Body of pancreas (tissue), 4 donors: Measurements from ENCODE around the gene ESRRA. TPM values are rescaled to one million over a fixed set of nuclear protein-coding genes. Genes with fewer than 3 reads are reported as not detected.
"Not testable (repeated sequence)": the region's sequence is repeated elsewhere in the genome, so short reads cannot be mapped to it uniquely, and the experiment has no call there.

Experiments
- ATAC-seq: fragments of 150-250 bp; one replicate; pipeline ENCODE4 v1.9.1; 2016
- DNase-seq, 4 donors: peaks; one replicate each; pipeline ENCODE4 v3.0.0-alpha.2; 2019
- H3K27ac ChIP-seq, 4 donors: fragments of 200-600 bp; sonication (generic); 1 replicate in 3 of 4; 2 replicates in 1 of 4; pipeline versions ENCODE4 v1.5.1 to v1.6.1; 2016 to 2019; ENCODE audit warnings: mild to moderate bottlenecking in 1 of 4, mixed read lengths in 1 of 4, moderate library complexity in 1 of 4
- H3K27me3 ChIP-seq, 2 donors: fragments of 200-600 bp; sonication (generic); one replicate each; pipeline ENCODE4 v1.6.0; 2016; ENCODE audit warnings: mild to moderate bottlenecking in 1 of 2
- H3K36me3 ChIP-seq, 2 donors: fragments of 200-600 bp; sonication (generic); replicated peaks in 1 of 2; 2 replicates each; pipeline ENCODE4 v1.5.1; 2016; ENCODE audit warnings: low read depth in 2 of 2; ENCODE audit not compliant: insufficient read depth in 1 of 2
- H3K4me1 ChIP-seq: fragments of 200-600 bp; sonication (generic); one replicate; pipeline ENCODE4 v1.6.0; 2016
- H3K4me3 ChIP-seq, 2 donors: fragments of 200-600 bp; sonication (generic); 1 replicate in 1 of 2; 2 replicates in 1 of 2; pipeline ENCODE4 v1.5.1; 2016 to 2019
- H3K9me3 ChIP-seq, 3 donors: fragments of 200-600 bp; sonication (generic); 1 replicate in 2 of 3; 2 replicates in 1 of 3; pipeline ENCODE4 v1.5.1; 2016
- CTCF ChIP-seq, 7 experiments: fragments of 450-650 bp in 4 of 7; fragments of 200-600 bp in 3 of 7; sonication (generic) in 3 of 7; IDR thresholded peaks; one replicate each; pipeline ENCODE4 v1.5.1; 2016 to 2019; ENCODE audit warnings: antibody characterized with exemption in 7 of 7
- POLR2A ChIP-seq, 3 donors: fragments of 450-650 bp; IDR thresholded peaks; one replicate each; pipeline ENCODE4 v1.6.1; 2016; ENCODE audit warnings: antibody characterized with exemption in 3 of 3, mild to moderate bottlenecking in 2 of 3
- WGBS, 2 donors: methylation state at CpG; one replicate each; pipeline ENCODE4 v1.1.5; 2017; 5-methylcytosine and 5-hydroxymethylcytosine counted together
- intact Hi-C: fragments of 100-400 bp; cut with DNase I; formaldehyde crosslinking; loops from one replicate; pipeline ENCODE4 v1.15.1; 2023
- total RNA-seq, 2 donors: library from RNA; depleted of rRNA; stranded (reverse); fragments of >200 nt; gene quantifications; one replicate each; pipeline ENCODE4 v1.1.0, GENCODE V29; 2016

The ESRRA gene
- total RNA-seq, 2 donors from 2014 or later: 51.7 to 63.8 TPM

GRCh38 chr11:64320556-64320955 lies 15.2 kb downstream of the ESRRA start:
- TF ChIP-seq POLR2A (IDR thresholded peaks at IDR 0.05): no peak
- TF ChIP-seq CTCF (IDR thresholded peaks at IDR 0.05): no peak
- DNase-seq (no peak), ATAC-seq (no peak)
- Histone ChIP-seq H3K9me3 (no peaks in the 10 kb centered on the region), H3K27ac (peak overlapping the region in 3 of 4 donors; percentile 64 to 97 (median 66)), H3K4me3 (no peak overlapping the region), H3K4me1 (peaks cover 45% of the 10 kb centered on the region), H3K27me3 (no peaks in the 10 kb centered on the region), H3K36me3 (peaks cover 0 to 2% of the 10 kb centered on the region in 2 donors)
- intact Hi-C loops: no loop called here
- WGBS, 2 donors: 89 to 90% methylated on average over 4 to 7 of the region's 7 CpGs

- TF ChIP-seq CTCF (IDR thresholded peaks at IDR 0.05) (no peak), POLR2A (IDR thresholded peaks at IDR 0.05) (no peak)
- Histone ChIP-seq H3K27me3 (no peaks in the 10 kb centered on the region), H3K9me3 (no peaks in the 10 kb centered on the region), H3K4me1 (peaks cover 42% of the 10 kb centered on the region), H3K4me3 (no peak overlapping the region), H3K27ac (peak overlapping the region in 3 of 4 donors; percentile 64 to 97 (median 66)), H3K36me3 (peaks cover 0 to 2% of the 10 kb centered on the region in 2 donors)
- intact Hi-C loops: no loop called here
- 77 to 82% methylated on average over 5 of the region's 5 CpGs for WGBS, 2 donors
- DNase-seq (no peak), ATAC-seq (no peak)
These were observed 15.7 kb downstream of the ESRRA start for GRCh38 chr11:64321026-64321425.

GRCh38 chr11:64321533-64321932 lies 16.2 kb downstream of the ESRRA start:
- peaks cover 37% of the 10 kb centered on the region for H3K4me1 ChIP-seq
- intact Hi-C loops: no loop called here
- 54 to 73% methylated on average over 5 of the region's 5 CpGs for WGBS, 2 donors
- DNase-seq (peak in 3 of 4 donors; percentile 64 to 78 (median 71)), ATAC-seq (no peak)
- peaks cover 0 to 2% of the 10 kb centered on the region in 2 donors for H3K36me3 ChIP-seq
- H3K9me3 ChIP-seq: no peaks in the 10 kb centered on the region
- TF ChIP-seq POLR2A (IDR thresholded peaks at IDR 0.05) (peak in 2 of 3 donors; percentile 35 to 36), CTCF (IDR thresholded peaks at IDR 0.05) (no peak)
- H3K27me3 ChIP-seq: no peaks in the 10 kb centered on the region
- no peak overlapping the region for H3K4me3 ChIP-seq
- peak overlapping the region in 3 of 4 donors; percentile 64 to 97 (median 66) for H3K27ac ChIP-seq

GRCh38 chr11:64322925-64323260 lies 17.6 kb downstream of the ESRRA start:
- H3K27ac ChIP-seq: peak overlapping the region in 1 of 4 donors; percentile 24
- no peaks in the 10 kb centered on the region for H3K27me3 ChIP-seq
- intact Hi-C loops: no loop called here
- DNase-seq: no peak
- peaks cover 0 to 2% of the 10 kb centered on the region in 2 donors for H3K36me3 ChIP-seq
- peaks cover 33% of the 10 kb centered on the region for H3K4me1 ChIP-seq
- WGBS, 2 donors: 86 to 96% methylated on average over 4 to 7 of the region's 7 CpGs
- no peak for ATAC-seq
- no peak for TF ChIP-seq POLR2A (IDR thresholded peaks at IDR 0.05)
- no peak for TF ChIP-seq CTCF (IDR thresholded peaks at IDR 0.05)
- no peak overlapping the region for H3K4me3 ChIP-seq
- H3K9me3 ChIP-seq: no peaks in the 10 kb centered on the region

- ATAC-seq: no peak
- no peak for TF ChIP-seq CTCF (IDR thresholded peaks at IDR 0.05)
- TF ChIP-seq POLR2A (IDR thresholded peaks at IDR 0.05): no peak
- no peak for DNase-seq
- H3K4me3 ChIP-seq: no peak overlapping the region
- no peaks in the 10 kb centered on the region for H3K9me3 ChIP-seq
- peaks cover 0 to 2% of the 10 kb centered on the region in 2 donors for H3K36me3 ChIP-seq
- H3K27me3 ChIP-seq: no peaks in the 10 kb centered on the region
- intact Hi-C loops: no loop called here
- peaks cover 33% of the 10 kb centered on the region for H3K4me1 ChIP-seq
- 76 to 80% methylated on average over 1 to 5 of the region's 5 CpGs for WGBS, 2 donors
- no peak overlapping the region for H3K27ac ChIP-seq
These were observed 18.0 kb downstream of the ESRRA start for GRCh38 chr11:64323373-64323772.

GRCh38 chr11:64323984-64324383 lies 18.7 kb downstream of the ESRRA start:
- ATAC-seq, H3K4me3 ChIP-seq, intact Hi-C loops, DNase-seq, H3K27ac ChIP-seq, H3K27me3 ChIP-seq, H3K9me3 ChIP-seq, H3K36me3 ChIP-seq: not testable (repeated sequence)
- 80 to 94% methylated on average over 2 of the region's 4 CpGs for WGBS, 2 donors
- H3K4me1 ChIP-seq: peaks cover 34% of the 10 kb centered on the region
